Spleen (tissue), 7 donors: Measurements from ENCODE around the gene UBQLN4.

ENCODE experiments used
- POLR2A ChIP-seq, 3 donors: fragments of 450-650 bp; IDR thresholded peaks; one replicate each; pipeline ENCODE4 v1.5.1; 2017; ENCODE audit warnings: antibody characterized with exemption in 3 of 3, mild to moderate bottlenecking in 1 of 3
- POLR2AphosphoS5 ChIP-seq, 3 donors: sonication (generic); formaldehyde crosslinking; IDR thresholded peaks; one replicate each; pipeline ENCODE4 v1.5.1; 2017; ENCODE audit warnings: antibody characterized with exemption in 3 of 3
- TF ChIP-seq, protein P1 (sequence below), 11 experiments: fragments of 200-600 bp in 7 of 11; fragments of 450-650 bp in 4 of 11; sonication (generic) in 4 of 11; IDR thresholded peaks in 8 of 11; conservative IDR thresholded peaks in 3 of 11; 1 replicate in 7 of 11; 2 replicates in 4 of 11; pipeline versions ENCODE4 v1.4.0 to v1.8.0; 2016 to 2021; ENCODE audit warnings: antibody characterized with exemption in 11 of 11, inconsistent platforms in 4 of 11, mild to moderate bottlenecking in 1 of 11
- donor health status: DM: no; HTN: no; CAD: no; lungs with moderate emphysema.
- donor health status: DM: no; HTN: no; CAD: no.
- donor health status: DM: no; HTN: no; CAD: no.

DNA sequence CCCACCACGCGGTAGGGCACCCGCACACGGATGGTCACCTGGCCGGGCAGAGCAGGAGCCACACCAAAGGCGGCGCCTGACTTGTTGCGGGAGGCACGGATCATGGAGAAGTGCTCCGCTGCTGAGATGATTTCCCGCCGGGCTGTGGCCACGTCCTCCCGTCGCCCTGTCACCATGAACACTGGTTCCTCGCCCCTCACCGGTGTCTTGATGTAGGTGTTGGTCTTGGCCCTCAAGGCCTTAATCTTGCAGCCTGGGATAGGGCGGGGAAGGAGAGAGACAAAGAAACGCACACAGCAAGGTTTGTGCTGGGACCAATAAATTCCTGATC, 23.8 kb upstream of the UBQLN4 start:
- TF ChIP-seq POLR2A (IDR thresholded peaks at IDR 0.05) (no peak), POLR2AphosphoS5 (IDR thresholded peaks at IDR 0.05) (no peak)
- TF ChIP-seq, protein P1, sequence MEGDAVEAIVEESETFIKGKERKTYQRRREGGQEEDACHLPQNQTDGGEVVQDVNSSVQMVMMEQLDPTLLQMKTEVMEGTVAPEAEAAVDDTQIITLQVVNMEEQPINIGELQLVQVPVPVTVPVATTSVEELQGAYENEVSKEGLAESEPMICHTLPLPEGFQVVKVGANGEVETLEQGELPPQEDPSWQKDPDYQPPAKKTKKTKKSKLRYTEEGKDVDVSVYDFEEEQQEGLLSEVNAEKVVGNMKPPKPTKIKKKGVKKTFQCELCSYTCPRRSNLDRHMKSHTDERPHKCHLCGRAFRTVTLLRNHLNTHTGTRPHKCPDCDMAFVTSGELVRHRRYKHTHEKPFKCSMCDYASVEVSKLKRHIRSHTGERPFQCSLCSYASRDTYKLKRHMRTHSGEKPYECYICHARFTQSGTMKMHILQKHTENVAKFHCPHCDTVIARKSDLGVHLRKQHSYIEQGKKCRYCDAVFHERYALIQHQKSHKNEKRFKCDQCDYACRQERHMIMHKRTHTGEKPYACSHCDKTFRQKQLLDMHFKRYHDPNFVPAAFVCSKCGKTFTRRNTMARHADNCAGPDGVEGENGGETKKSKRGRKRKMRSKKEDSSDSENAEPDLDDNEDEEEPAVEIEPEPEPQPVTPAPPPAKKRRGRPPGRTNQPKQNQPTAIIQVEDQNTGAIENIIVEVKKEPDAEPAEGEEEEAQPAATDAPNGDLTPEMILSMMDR (IDR thresholded peaks at IDR 0.05 in 8 of 11, conservative IDR thresholded peaks at IDR 0.05 in 3 of 11), result no peak
